ENCODE results near the gene NCKAP5L. TPM values are rescaled to one million over a fixed set of nuclear protein-coding genes. Genes with fewer than 3 reads are reported as not detected.
A peak's percentile ranks its signal among the peaks of the same experiment; 100 is the strongest.

Gene NCKAP5L
- total RNA-seq, 1 donor from 2014 or later = 64.3 TPM

DNA sequence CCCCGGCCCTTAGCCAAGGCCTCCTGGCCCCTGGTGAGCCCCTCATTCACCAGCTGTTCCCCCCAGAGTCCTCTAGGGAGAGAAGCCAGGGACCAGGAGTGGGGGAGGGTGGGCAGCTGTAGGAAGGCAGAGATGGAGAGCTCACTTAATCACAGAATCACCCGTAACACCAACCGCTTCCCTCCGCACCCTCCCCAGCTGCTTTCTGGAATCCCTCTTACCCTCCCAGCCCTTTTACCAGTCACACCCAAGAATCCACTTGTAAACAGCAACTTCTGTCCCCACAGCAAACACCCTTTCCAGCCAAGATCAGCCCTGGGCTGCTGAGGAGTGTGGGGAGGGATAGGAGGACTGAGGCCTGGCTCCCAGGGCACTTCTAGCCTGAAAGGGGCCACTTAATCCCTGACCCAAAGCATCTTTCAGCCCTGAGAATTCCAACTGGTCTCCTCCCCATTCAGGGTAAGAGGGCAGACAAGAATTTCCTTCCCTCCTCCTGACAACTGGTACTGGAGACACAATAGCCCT, 18.8 kb downstream of the NCKAP5L start:
- H3K27me3 Mint-ChIP-seq (ENCODE audit: unreplicated experiment) = peaks cover 13% of the 10 kb centered on the region
- H3K4me3 Mint-ChIP-seq (ENCODE audit: unreplicated experiment) = peak overlapping the region; percentile 85
- TF ChIP-seq, protein P1, sequence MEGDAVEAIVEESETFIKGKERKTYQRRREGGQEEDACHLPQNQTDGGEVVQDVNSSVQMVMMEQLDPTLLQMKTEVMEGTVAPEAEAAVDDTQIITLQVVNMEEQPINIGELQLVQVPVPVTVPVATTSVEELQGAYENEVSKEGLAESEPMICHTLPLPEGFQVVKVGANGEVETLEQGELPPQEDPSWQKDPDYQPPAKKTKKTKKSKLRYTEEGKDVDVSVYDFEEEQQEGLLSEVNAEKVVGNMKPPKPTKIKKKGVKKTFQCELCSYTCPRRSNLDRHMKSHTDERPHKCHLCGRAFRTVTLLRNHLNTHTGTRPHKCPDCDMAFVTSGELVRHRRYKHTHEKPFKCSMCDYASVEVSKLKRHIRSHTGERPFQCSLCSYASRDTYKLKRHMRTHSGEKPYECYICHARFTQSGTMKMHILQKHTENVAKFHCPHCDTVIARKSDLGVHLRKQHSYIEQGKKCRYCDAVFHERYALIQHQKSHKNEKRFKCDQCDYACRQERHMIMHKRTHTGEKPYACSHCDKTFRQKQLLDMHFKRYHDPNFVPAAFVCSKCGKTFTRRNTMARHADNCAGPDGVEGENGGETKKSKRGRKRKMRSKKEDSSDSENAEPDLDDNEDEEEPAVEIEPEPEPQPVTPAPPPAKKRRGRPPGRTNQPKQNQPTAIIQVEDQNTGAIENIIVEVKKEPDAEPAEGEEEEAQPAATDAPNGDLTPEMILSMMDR (IDR thresholded peaks at IDR 0.05; ENCODE audit: partially characterized antibody, unreplicated experiment) = no peak
- no peaks in the 10 kb centered on the region for H3K36me3 Mint-ChIP-seq (ENCODE audit: unreplicated experiment)
- H3K9me3 Mint-ChIP-seq (ENCODE audit: unreplicated experiment) = peaks cover 1% of the 10 kb centered on the region
- H3K27ac Mint-ChIP-seq (ENCODE audit: unreplicated experiment) = peak overlapping the region; percentile 98
- H3K4me1 Mint-ChIP-seq (ENCODE audit: low read depth, unreplicated experiment) = peaks cover 42% of the 10 kb centered on the region
- peak; percentile 60 for DNase-seq

DNA sequence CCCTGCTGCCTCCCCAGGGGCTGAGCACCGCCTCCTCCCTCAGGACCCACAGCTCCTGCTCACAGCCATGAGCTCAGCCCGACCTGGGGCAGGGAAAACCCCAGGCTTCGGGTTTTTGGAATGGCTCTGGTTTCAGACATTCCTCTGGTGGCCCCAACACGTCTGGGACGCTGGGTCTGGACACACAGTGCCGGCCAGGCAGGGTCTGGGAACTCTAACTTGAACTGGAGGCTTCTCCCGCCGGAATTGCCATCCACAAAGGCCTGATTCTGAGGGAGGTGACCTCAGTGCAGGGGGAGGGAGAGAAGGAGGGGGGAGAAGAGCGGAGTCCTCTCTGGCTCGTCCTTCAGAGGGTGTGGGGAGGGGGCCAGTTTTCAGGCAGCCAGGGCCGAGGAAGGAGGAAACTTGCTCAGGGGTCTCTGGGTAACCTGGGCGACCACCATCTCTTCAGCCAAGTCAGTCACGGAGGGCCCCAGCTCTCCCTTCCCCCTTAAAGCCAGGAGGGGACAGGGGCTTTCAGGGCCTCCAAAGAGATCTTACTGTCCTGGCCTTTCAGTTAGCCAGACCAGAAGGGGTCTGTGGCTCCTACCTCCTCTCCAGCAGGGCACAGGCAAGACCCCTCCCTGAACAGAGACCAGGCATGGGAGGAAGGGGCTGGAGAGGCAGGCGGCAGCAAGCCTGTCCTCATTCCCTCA, 19.4 kb downstream of the NCKAP5L start:
- TF ChIP-seq, protein P1 (IDR thresholded peaks at IDR 0.05; ENCODE audit: partially characterized antibody, unreplicated experiment) = no peak
- Mint-ChIP-seq H3K4me1 (ENCODE audit: low read depth, unreplicated experiment) (peaks cover 42% of the 10 kb centered on the region), H3K27ac (ENCODE audit: unreplicated experiment) (peak overlapping the region; percentile 98), H3K4me3 (ENCODE audit: unreplicated experiment) (peak overlapping the region; percentile 85), H3K27me3 (ENCODE audit: unreplicated experiment) (peaks cover 13% of the 10 kb centered on the region), H3K9me3 (ENCODE audit: unreplicated experiment) (peaks cover 1% of the 10 kb centered on the region), H3K36me3 (ENCODE audit: unreplicated experiment) (no peaks in the 10 kb centered on the region)
- no peak for DNase-seq

DNA sequence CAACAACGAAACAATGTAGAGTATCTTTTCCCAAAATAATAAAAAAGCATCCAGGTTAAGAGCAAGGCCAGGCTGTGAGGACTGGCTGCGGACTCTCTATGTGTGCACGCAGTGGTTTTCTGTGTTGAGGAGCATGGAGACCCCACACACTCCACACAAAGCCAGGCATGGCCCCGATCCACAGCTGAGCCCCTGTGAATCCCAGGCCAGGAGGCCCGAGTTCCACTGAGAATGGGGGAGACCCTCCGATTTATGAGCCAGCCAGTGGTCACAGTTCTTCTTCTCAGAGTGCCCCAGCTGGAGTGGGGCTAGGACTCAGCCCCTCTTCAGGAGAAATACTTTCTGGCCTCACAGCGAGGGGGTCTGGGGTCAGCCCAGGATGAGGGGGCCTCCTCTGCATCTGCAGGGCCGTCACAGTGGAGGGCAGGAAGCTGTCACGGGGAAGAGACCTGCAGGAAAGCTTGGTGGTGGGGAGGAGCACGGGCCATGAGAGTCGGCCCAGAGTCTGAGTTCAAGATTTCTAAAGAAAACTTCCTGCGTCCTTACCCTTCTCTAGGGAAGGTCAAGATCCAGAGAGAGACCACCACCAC, 20.1 kb downstream of the NCKAP5L start:
- peak overlapping the region; percentile 52 for H3K4me3 Mint-ChIP-seq (ENCODE audit: unreplicated experiment)
- DNase-seq = no peak
- H3K4me1 Mint-ChIP-seq (ENCODE audit: low read depth, unreplicated experiment) = peaks cover 43% of the 10 kb centered on the region
- TF ChIP-seq, protein P1 (IDR thresholded peaks at IDR 0.05; ENCODE audit: partially characterized antibody, unreplicated experiment) = no peak
- H3K9me3 Mint-ChIP-seq (ENCODE audit: unreplicated experiment) = peaks cover 1% of the 10 kb centered on the region
- peak overlapping the region; percentile 28 for H3K27ac Mint-ChIP-seq (ENCODE audit: unreplicated experiment)
- no peaks in the 10 kb centered on the region for H3K36me3 Mint-ChIP-seq (ENCODE audit: unreplicated experiment)
- H3K27me3 Mint-ChIP-seq (ENCODE audit: unreplicated experiment) = peaks cover 13% of the 10 kb centered on the region

DNA sequence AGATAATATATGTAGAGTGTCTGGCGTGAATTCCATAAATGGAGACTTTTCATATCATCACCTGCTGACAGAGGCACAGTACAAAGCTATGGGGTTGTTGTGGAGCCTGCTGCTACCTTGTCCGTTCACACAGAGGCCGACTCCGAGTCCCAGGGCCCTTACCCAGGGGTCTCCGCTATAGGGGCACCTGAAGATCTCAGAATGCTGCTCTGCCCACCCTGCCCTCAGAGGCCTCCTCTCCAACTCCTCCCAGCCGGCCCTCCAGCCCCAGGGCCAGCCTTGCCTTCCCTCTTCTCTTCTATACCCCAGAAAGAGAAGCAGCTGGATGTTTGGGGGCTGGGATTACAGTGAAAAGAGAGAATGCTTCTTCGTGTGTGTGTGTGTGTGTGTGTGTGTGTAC, 21.3 kb downstream of the NCKAP5L start:
- H3K4me3 Mint-ChIP-seq (ENCODE audit: unreplicated experiment) = no peak overlapping the region
- H3K36me3 Mint-ChIP-seq (ENCODE audit: unreplicated experiment) = no peaks in the 10 kb centered on the region
- peaks cover 1% of the 10 kb centered on the region for H3K9me3 Mint-ChIP-seq (ENCODE audit: unreplicated experiment)
- H3K27me3 Mint-ChIP-seq (ENCODE audit: unreplicated experiment) = peaks cover 13% of the 10 kb centered on the region
- H3K27ac Mint-ChIP-seq (ENCODE audit: unreplicated experiment) = no peak overlapping the region
- peaks cover 44% of the 10 kb centered on the region for H3K4me1 Mint-ChIP-seq (ENCODE audit: low read depth, unreplicated experiment)
- no peak for DNase-seq
- TF ChIP-seq, protein P1 (IDR thresholded peaks at IDR 0.05; ENCODE audit: partially characterized antibody, unreplicated experiment) = no peak

DNA sequence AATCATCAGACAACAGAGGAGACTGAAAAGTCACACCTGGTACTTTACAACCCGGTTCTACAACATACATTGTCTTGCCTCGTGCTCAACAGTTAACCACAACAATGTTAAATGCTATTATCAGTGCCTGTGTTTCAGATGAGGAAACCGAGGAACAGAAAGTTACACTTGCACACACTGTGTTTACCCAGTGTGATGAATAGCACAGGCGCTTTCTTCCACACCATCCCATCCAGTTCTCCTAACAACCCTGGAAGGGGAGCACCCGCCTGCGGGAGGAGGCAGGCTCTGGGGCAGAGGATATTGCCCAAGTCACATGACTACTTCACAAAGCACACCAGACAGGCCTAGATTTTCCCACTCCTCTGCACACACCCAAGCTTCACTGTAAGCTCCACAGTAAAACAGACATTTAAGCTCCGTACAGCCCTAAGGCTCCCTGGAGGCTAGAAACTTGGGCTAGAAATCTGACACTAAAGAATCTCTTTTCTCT, 21.8 kb downstream of the NCKAP5L start:
- no peak overlapping the region for H3K4me3 Mint-ChIP-seq (ENCODE audit: unreplicated experiment)
- TF ChIP-seq, protein P1 (IDR thresholded peaks at IDR 0.05; ENCODE audit: partially characterized antibody, unreplicated experiment) = no peak
- peaks cover 41% of the 10 kb centered on the region for H3K4me1 Mint-ChIP-seq (ENCODE audit: low read depth, unreplicated experiment)
- no peak for DNase-seq
- peaks cover 4% of the 10 kb centered on the region for H3K9me3 Mint-ChIP-seq (ENCODE audit: unreplicated experiment)
- H3K27ac Mint-ChIP-seq (ENCODE audit: unreplicated experiment) = no peak overlapping the region
- no peaks in the 10 kb centered on the region for H3K36me3 Mint-ChIP-seq (ENCODE audit: unreplicated experiment)
- peaks cover 11% of the 10 kb centered on the region for H3K27me3 Mint-ChIP-seq (ENCODE audit: unreplicated experiment)

Data from glutamatergic neuron (in vitro differentiated cells).